Uterus (tissue), 4 donors: ENCODE results near the gene SLCO1B3. TPM values are rescaled to one million over a fixed set of nuclear protein-coding genes. Genes with fewer than 3 reads are reported as not detected.

ENCODE experiments used
- DNase-seq, 2 donors: peaks; one replicate each; pipeline ENCODE4 v3.0.0-alpha.2; 2019 to 2020
- H3K27ac ChIP-seq, 2 donors: fragments of 200-600 bp; sonication (generic); 1 replicate in 1 of 2; 2 replicates in 1 of 2; pipeline ENCODE4 v1.5.1; 2016 to 2018
- H3K27me3 ChIP-seq, 2 donors: fragments of 200-600 bp; sonication (generic); one replicate each; pipeline ENCODE4 v1.5.1; 2018 to 2019; ENCODE audit warnings: control low read depth in 1 of 2
- H3K36me3 ChIP-seq, 2 donors: fragments of 200-600 bp; sonication (generic); one replicate each; pipeline ENCODE4 v1.5.1; 2019; ENCODE audit warnings: control low read depth in 1 of 2
- H3K4me1 ChIP-seq, 2 donors: fragments of 200-600 bp; sonication (generic); one replicate each; pipeline ENCODE4 v1.5.1; 2018 to 2019; ENCODE audit warnings: control low read depth in 1 of 2
- H3K4me3 ChIP-seq, 2 donors: fragments of 200-600 bp; sonication (generic); 1 replicate in 1 of 2; 2 replicates in 1 of 2; pipeline ENCODE4 v1.5.1; 2018 to 2019; ENCODE audit warnings: mild to moderate bottlenecking in 1 of 2
- H3K9me3 ChIP-seq, 2 donors: fragments of 200-600 bp; sonication (generic); one replicate each; pipeline ENCODE4 v1.5.1; 2019; ENCODE audit warnings: control low read depth in 1 of 2
- CTCF ChIP-seq, 4 experiments: fragments of 200-600 bp in 2 of 4; fragments of 450-650 bp in 2 of 4; sonication (generic) in 2 of 4; IDR thresholded peaks; one replicate each; pipeline ENCODE4 v1.5.1; 2016 to 2019; ENCODE audit warnings: antibody characterized with exemption in 4 of 4, mild to moderate bottlenecking in 2 of 4, moderate library complexity in 1 of 4
- POLR2A ChIP-seq, 2 donors: fragments of 450-650 bp; IDR thresholded peaks; one replicate each; pipeline ENCODE4 v1.6.1; 2016; ENCODE audit warnings: antibody characterized with exemption in 2 of 2, mild to moderate bottlenecking in 1 of 2, moderate library complexity in 1 of 2
- intact Hi-C: fragments of 100-400 bp; cut with DNase I; formaldehyde crosslinking; loops from one replicate; pipeline ENCODE4 v1.15.1; 2023; ENCODE audit warnings: low total_unique reads
- total RNA-seq, 4 donors: library from RNA; depleted of rRNA in 3 of 4; stranded (reverse); fragments of >200 nt in 3 of 4; gene quantifications; one replicate each; pipeline versions ENCODE4 v1.1.0 to v1.2.4, GENCODE V29; 2014 to 2023
- donor health status: DM: yes; HTN: yes; CAD: no.

SLCO1B3 gene
- total RNA-seq, 4 donors from 2014 or later: 0.21 TPM; not detected in 3

- H3K27me3 ChIP-seq: no peaks in the 10 kb centered on the region
- H3K9me3 ChIP-seq: no peaks in the 10 kb centered on the region
- no peaks in the 10 kb centered on the region for H3K36me3 ChIP-seq
- H3K4me3 ChIP-seq: no peak overlapping the region
- no peak for TF ChIP-seq POLR2A (IDR thresholded peaks at IDR 0.05)
- TF ChIP-seq CTCF (IDR thresholded peaks at IDR 0.05): no peak
- intact Hi-C loops: no loop called here
- no peaks in the 10 kb centered on the region for H3K4me1 ChIP-seq
- no peak for DNase-seq
- no peak overlapping the region for H3K27ac ChIP-seq
Observed at GRCh38 chr12:20808521-20808920, 2.0 kb upstream of the SLCO1B3 start.

GRCh38 chr12:20815574-20815973 is 5.1 kb downstream of the SLCO1B3 start:
- no peaks in the 10 kb centered on the region for H3K9me3 ChIP-seq
- no peak overlapping the region for H3K27ac ChIP-seq
- intact Hi-C loops: no loop called here
- H3K36me3 ChIP-seq: no peaks in the 10 kb centered on the region
- no peak for DNase-seq
- H3K4me3 ChIP-seq: no peak overlapping the region
- TF ChIP-seq POLR2A (IDR thresholded peaks at IDR 0.05): no peak
- no peak for TF ChIP-seq CTCF (IDR thresholded peaks at IDR 0.05)
- H3K27me3 ChIP-seq: no peaks in the 10 kb centered on the region
- no peaks in the 10 kb centered on the region for H3K4me1 ChIP-seq

GRCh38 chr12:20822415-20822814 is 11.9 kb downstream of the SLCO1B3 start:
- Histone ChIP-seq H3K36me3 (no peaks in the 10 kb centered on the region), H3K4me1 (no peaks in the 10 kb centered on the region)

GRCh38 chr12:20822925-20823324 is 12.4 kb downstream of the SLCO1B3 start:
- Histone ChIP-seq H3K4me1 (no peaks in the 10 kb centered on the region), H3K36me3 (no peaks in the 10 kb centered on the region), H3K27ac (no peak overlapping the region), H3K4me3 (no peak overlapping the region), H3K9me3 (no peaks in the 10 kb centered on the region), H3K27me3 (no peaks in the 10 kb centered on the region)
- intact Hi-C loops: no loop called here
- no peak for DNase-seq
- TF ChIP-seq CTCF (IDR thresholded peaks at IDR 0.05) (no peak), POLR2A (IDR thresholded peaks at IDR 0.05) (no peak)

More at GRCh38 chr12:20822415-20822814, 11.9 kb downstream of the SLCO1B3 start:
- H3K27me3 ChIP-seq: no peaks in the 10 kb centered on the region
- DNase-seq: no peak
- no peak overlapping the region for H3K4me3 ChIP-seq
- intact Hi-C loops: no loop called here
- H3K27ac ChIP-seq: no peak overlapping the region
- no peaks in the 10 kb centered on the region for H3K9me3 ChIP-seq
- TF ChIP-seq CTCF (IDR thresholded peaks at IDR 0.05) (no peak), POLR2A (IDR thresholded peaks at IDR 0.05) (no peak)

GRCh38 chr12:20829919-20830318 is 19.4 kb downstream of the SLCO1B3 start:
- no peak for TF ChIP-seq POLR2A (IDR thresholded peaks at IDR 0.05)
- TF ChIP-seq CTCF (IDR thresholded peaks at IDR 0.05): no peak
- Histone ChIP-seq H3K9me3 (no peaks in the 10 kb centered on the region), H3K4me3 (no peak overlapping the region), H3K27me3 (no peaks in the 10 kb centered on the region), H3K36me3 (no peaks in the 10 kb centered on the region), H3K4me1 (no peaks in the 10 kb centered on the region), H3K27ac (no peak overlapping the region)
- intact Hi-C loops: no loop called here
- DNase-seq: no peak
